Measurements from ENCODE around the gene DTX3L. TPM values are rescaled to one million over a fixed set of nuclear protein-coding genes. Genes with fewer than 3 reads are reported as not detected.
"Not testable (repeated sequence)": the region's sequence is repeated elsewhere in the genome, so short reads cannot be mapped to it uniquely, and the experiment has no call there.

DTX3L gene
- polyA plus RNA-seq, 3 donors from 2014 or later: 15.1 to 38.3 (median 16.3) TPM

GRCh38 chr3:122546151-122546550 is 18.0 kb upstream of the DTX3L start:
- Mint-ChIP-seq H3K4me1 (peaks cover 5 to 12% of the 10 kb centered on the region in 2 donors), H3K9me3 (no peaks in the 10 kb centered on the region), H3K4me3 (no peak overlapping the region), H3K36me3 (peaks cover 31 to 55% (median 38%) of the 10 kb centered on the region in 3 donors), H3K27ac (peak overlapping the region in 1 of 6 donors; percentile 37), H3K27me3 (ENCODE audit: low read depth in 3 of 3) (no peaks in the 10 kb centered on the region)
- DNase-seq: no peak

DNA sequence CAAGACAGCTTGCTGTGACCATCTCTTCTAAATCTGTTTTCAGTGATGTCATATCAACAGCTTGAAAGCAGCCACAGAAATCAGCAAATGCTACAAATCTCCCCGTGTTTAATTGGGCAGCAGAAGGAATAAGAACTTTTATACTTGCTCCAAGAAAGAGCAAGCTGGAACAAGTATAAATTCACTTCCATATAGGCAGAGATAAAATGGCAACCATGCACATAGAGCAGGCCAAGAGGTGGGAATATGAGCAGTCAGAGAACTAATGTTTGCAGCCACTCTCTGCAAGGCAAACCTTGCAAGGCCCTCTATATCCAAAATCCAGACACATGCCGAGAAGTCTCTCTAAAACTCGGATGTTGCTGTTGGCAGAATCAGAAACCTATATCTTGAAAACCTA is 16.1 kb upstream of the DTX3L start:
- Mint-ChIP-seq H3K27me3 (ENCODE audit: low read depth in 3 of 3) (no peaks in the 10 kb centered on the region), H3K9me3 (no peaks in the 10 kb centered on the region), H3K36me3 (peaks cover 36 to 58% (median 43%) of the 10 kb centered on the region in 3 donors), H3K4me3 (no peak overlapping the region), H3K4me1 (peaks cover 5 to 17% of the 10 kb centered on the region in 2 donors), H3K27ac (peak overlapping the region in 2 of 6 donors; percentile 46 to 49)
- no peak for DNase-seq

- no peak for DNase-seq
- no peaks in the 10 kb centered on the region for H3K9me3 Mint-ChIP-seq
- peak overlapping the region in 5 of 6 donors; percentile 46 to 76 (median 49) for H3K27ac Mint-ChIP-seq
- H3K4me1 Mint-ChIP-seq: peaks cover 7 to 22% of the 10 kb centered on the region in 2 donors
- no peaks in the 10 kb centered on the region for H3K27me3 Mint-ChIP-seq (ENCODE audit: low read depth in 3 of 3)
- no peak overlapping the region for H3K4me3 Mint-ChIP-seq
- H3K36me3 Mint-ChIP-seq: peaks cover 39 to 60% (median 46%) of the 10 kb centered on the region in 3 donors
These were observed 15.5 kb upstream of the DTX3L start for GRCh38 chr3:122548619-122549018.

DNA sequence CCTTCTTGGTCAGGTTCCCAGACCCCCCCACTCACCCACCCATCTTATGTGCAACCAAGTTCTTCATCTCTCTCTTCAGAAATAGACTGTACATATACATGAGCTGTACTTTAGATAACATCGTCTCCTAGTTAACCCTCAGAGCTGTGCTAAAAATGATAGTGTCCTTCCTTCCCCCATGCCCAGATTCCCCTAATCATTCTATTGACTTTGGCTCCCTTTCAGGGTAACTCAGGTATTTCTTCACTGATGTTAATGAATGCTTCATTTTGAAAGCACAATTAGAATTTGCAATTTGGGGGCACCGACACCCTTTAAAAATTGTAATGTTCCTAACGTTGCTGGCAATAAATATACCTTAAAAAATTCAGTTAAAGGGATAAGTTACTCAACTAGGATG is 11.0 kb upstream of the DTX3L start:
- H3K4me1 Mint-ChIP-seq: peaks cover 13 to 33% of the 10 kb centered on the region in 2 donors
- H3K4me3 Mint-ChIP-seq: no peak overlapping the region
- H3K27me3 Mint-ChIP-seq (ENCODE audit: low read depth in 3 of 3): no peaks in the 10 kb centered on the region
- H3K27ac Mint-ChIP-seq: no peak overlapping the region
- no peak for DNase-seq
- H3K36me3 Mint-ChIP-seq: peaks cover 47 to 66% (median 56%) of the 10 kb centered on the region in 3 donors
- no peaks in the 10 kb centered on the region for H3K9me3 Mint-ChIP-seq

DNA sequence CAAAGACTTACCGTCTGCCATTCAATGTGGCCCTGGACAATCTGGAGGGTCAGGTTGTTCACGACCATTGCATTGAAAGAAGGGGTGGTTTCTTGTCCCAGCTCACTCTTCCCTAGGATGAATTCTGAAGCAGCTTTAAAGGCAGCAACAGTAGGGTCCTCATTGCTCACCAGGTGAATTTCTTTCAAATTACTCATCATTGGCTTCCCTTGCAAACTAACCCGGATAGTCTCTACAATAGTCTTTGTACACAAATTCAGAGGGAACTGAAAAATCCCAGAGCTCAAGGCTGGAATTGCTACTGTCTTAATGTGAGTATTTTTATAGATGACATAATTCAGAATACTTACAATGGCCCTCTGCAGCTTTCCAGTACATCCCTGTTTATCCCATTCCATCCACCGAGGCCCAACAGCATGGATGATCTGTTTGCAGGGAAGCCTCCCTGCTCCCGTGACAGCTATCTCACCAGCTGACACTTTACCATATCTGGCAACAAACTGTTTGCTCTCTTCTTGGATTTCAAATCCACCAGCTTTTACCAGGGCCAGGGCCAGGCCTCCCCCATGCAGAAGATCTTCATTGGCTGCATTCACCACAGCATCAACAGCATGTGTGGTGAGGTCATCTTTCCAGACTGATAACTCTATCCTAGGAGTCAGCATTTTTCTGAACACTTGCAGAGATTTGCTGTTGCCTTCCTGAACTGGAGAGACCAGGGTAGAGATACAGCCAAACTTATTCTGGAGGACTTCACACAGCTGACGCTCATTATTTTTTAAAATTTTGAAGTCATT is 8.7 kb upstream of the DTX3L start:
- Mint-ChIP-seq H3K4me1 (peaks cover 13 to 42% of the 10 kb centered on the region in 2 donors), H3K4me3 (no peak overlapping the region), H3K36me3 (peaks cover 37 to 59% (median 45%) of the 10 kb centered on the region in 3 donors), H3K27ac (peak overlapping the region in 1 of 6 donors; percentile 64), H3K27me3 (ENCODE audit: low read depth in 3 of 3) (peaks cover 0 to 1% (median 0%) of the 10 kb centered on the region in 3 donors), H3K9me3 (no peaks in the 10 kb centered on the region)
- DNase-seq: no peak

DNA sequence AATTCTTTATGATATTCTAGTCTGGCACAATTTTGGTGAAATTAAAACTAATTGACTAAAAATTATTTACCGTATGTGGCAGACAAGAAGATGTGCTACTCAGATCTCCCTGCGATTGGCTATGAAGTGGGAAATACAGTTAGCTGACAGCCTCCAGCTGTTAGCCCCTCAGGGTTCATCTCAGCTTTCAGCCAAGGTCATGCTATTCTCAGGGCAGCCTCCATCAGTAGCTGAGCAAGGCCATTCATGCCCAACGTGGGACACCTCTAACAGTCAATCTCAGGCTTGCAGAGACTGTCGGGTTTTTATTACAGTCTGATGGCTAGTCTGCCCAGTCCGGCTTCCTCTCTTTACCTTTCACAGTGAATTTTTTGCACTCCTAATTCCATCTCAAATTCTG is 6.8 kb upstream of the DTX3L start:
- H3K9me3 Mint-ChIP-seq: no peaks in the 10 kb centered on the region
- H3K36me3 Mint-ChIP-seq: peaks cover 28 to 51% (median 40%) of the 10 kb centered on the region in 3 donors
- peaks cover 26 to 59% of the 10 kb centered on the region in 2 donors for H3K4me1 Mint-ChIP-seq
- peaks cover 0 to 3% (median 1%) of the 10 kb centered on the region in 3 donors for H3K27me3 Mint-ChIP-seq (ENCODE audit: low read depth in 3 of 3)
- DNase-seq: no peak
- no peak overlapping the region for H3K4me3 Mint-ChIP-seq
- no peak overlapping the region for H3K27ac Mint-ChIP-seq

DNA sequence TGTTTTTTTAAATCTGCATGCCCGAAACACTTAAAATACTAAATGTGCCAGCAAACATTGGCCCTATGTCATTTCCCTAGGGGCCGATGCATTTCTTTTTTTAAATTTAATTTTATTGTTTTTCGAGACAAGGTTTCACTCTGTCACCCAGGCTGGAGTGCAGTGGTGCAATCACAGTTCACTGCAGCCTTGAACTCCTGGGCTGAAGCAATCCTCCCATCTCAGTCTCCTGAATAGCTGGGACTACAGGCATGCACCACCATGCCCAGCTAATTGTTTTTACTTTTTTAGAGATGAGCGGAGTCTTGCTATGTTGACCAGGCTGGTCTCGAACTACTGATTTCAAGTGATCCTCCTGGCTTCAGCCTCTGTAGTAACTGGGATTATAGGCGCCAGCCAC is 5.5 kb upstream of the DTX3L start:
- no peak overlapping the region for H3K27ac Mint-ChIP-seq
- no peaks in the 10 kb centered on the region for H3K9me3 Mint-ChIP-seq
- peaks cover 0 to 3% (median 1%) of the 10 kb centered on the region in 3 donors for H3K27me3 Mint-ChIP-seq (ENCODE audit: low read depth in 3 of 3)
- H3K36me3 Mint-ChIP-seq: peaks cover 22 to 42% (median 32%) of the 10 kb centered on the region in 3 donors
- no peak overlapping the region for H3K4me3 Mint-ChIP-seq
- peaks cover 36 to 61% of the 10 kb centered on the region in 2 donors for H3K4me1 Mint-ChIP-seq
- no peak for DNase-seq

DNA sequence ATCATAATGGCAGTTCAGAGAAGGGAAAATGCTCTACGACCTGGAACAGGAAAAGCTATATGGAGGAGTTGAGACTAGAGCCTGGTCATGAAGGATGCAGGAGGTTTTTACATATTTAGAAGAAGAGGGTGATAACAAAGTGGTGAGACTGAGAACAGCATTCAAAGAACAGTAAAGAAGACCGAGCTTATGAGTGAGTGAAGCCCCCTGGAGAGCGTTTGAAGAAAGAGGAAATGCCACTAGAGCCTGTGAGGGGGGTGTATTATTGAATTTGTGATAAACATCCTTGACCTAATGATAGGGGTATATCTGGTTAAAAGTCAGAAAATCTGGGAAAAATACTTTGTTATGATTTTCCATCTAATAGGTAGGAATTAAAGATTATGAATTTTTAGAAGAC is 4.2 kb upstream of the DTX3L start:
- Mint-ChIP-seq H3K27ac (peak overlapping the region in 3 of 6 donors; percentile 9 to 72 (median 41)), H3K9me3 (no peaks in the 10 kb centered on the region), H3K4me1 (peaks cover 39 to 62% of the 10 kb centered on the region in 2 donors), H3K4me3 (no peak overlapping the region), H3K36me3 (peaks cover 21 to 35% (median 27%) of the 10 kb centered on the region in 3 donors), H3K27me3 (ENCODE audit: low read depth in 3 of 3) (peaks cover 1 to 4% (median 2%) of the 10 kb centered on the region in 3 donors)
- no peak for DNase-seq

GRCh38 chr3:122560680-122561079 is 3.5 kb upstream of the DTX3L start:
- H3K9me3 Mint-ChIP-seq: no peaks in the 10 kb centered on the region
- H3K36me3 Mint-ChIP-seq: peaks cover 13 to 27% (median 21%) of the 10 kb centered on the region in 3 donors
- peak; percentile 53 to 59 (median 57) for DNase-seq
- H3K27ac Mint-ChIP-seq: peak overlapping the region in 5 of 6 donors; percentile 1 to 70 (median 41)
- peaks cover 1 to 4% (median 3%) of the 10 kb centered on the region in 3 donors for H3K27me3 Mint-ChIP-seq (ENCODE audit: low read depth in 3 of 3)
- H3K4me1 Mint-ChIP-seq: peaks cover 43 to 62% of the 10 kb centered on the region in 2 donors
- peak overlapping the region in 1 of 5 donors; percentile 40 for H3K4me3 Mint-ChIP-seq

DNA sequence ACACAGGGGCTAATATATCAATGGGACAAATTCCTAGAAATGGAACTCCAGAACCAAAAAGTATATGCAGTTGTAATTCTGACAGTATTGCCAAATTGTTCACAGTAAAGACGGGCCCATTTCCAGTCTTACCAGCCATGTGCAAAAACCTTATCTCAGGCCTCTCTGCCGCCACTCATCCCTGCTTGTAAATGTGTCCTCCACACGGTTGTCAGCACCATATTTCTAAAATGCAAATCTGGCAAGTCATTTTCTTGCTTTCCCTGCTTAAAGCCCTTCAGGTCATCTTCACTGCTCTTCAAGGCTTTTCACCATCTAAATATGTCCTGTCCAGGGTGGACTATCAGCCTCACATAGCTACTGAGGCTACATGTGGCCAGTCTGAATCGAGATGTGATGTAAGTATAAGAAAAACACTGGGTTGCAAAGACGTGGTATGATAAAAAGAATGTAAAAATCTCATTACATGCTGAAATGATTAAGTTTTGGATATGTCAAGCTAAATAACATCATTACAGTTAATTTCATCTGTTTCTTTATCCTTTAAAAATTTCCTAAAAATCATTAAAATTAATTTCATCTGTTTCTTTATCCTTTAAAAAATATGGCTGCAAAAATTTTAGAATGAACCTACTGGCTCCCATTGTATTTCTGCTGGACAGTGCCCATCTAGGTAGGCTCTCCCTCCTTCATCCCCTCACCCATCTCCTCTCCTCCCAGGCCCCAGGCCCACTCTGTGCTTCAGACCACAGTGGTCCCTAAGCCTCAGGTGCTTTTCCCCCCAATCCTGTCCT is 1.0 kb upstream of the DTX3L start:
- peak overlapping the region; percentile 88 to 98 (median 92) for H3K4me3 Mint-ChIP-seq

GRCh38 chr3:122563717-122564025 is 467 bp upstream of the DTX3L start:
- Mint-ChIP-seq H3K36me3 (peaks cover 12 to 27% (median 19%) of the 10 kb centered on the region in 3 donors), H3K27me3 (ENCODE audit: low read depth in 3 of 3) (peaks cover 1 to 6% (median 3%) of the 10 kb centered on the region in 3 donors), H3K4me1 (peaks cover 61 to 92% of the 10 kb centered on the region in 2 donors), H3K9me3 (no peaks in the 10 kb centered on the region), H3K27ac (peak overlapping the region; percentile 88 to 98 (median 96)), H3K4me3 (peak overlapping the region; percentile 88 to 98 (median 92))
- DNase-seq: peak in 1 of 3 donors; percentile 9

More for the DNA sequence above, 1.0 kb upstream of the DTX3L start:
- peak overlapping the region; percentile 88 to 98 (median 96) for H3K27ac Mint-ChIP-seq
- DNase-seq: no peak
- peaks cover 58 to 86% of the 10 kb centered on the region in 2 donors for H3K4me1 Mint-ChIP-seq
- no peaks in the 10 kb centered on the region for H3K9me3 Mint-ChIP-seq
- peaks cover 8 to 23% (median 16%) of the 10 kb centered on the region in 3 donors for H3K36me3 Mint-ChIP-seq
- H3K27me3 Mint-ChIP-seq (ENCODE audit: low read depth in 3 of 3): peaks cover 1 to 4% (median 3%) of the 10 kb centered on the region in 3 donors

- peak overlapping the region in 1 of 5 donors; percentile 35 for H3K4me3 Mint-ChIP-seq
- peaks cover 68 to 88% of the 10 kb centered on the region in 2 donors for H3K4me1 Mint-ChIP-seq
- H3K9me3 Mint-ChIP-seq; DNase-seq; H3K27me3 Mint-ChIP-seq (ENCODE audit: low read depth in 3 of 3): not testable (repeated sequence)
- H3K27ac Mint-ChIP-seq: peak overlapping the region in 5 of 6 donors; percentile 31 to 82 (median 58)
- H3K36me3 Mint-ChIP-seq: peaks cover 34 to 50% (median 35%) of the 10 kb centered on the region in 3 donors
These were observed 4.0 kb downstream of the DTX3L start for GRCh38 chr3:122568131-122568530.

DNA sequence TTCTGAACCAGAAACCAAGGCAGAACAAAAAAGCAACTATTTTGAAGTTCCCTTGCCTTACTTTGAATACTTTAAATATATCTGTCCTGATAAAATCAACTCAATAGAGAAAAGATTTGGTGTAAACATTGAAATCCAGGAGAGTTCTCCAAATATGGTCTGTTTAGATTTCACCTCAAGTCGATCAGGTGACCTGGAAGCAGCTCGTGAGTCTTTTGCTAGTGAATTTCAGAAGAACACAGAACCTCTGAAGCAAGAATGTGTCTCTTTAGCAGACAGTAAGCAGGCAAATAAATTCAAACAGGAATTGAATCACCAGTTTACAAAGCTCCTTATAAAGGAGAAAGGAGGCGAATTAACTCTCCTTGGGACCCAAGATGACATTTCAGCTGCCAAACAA is 4.6 kb downstream of the DTX3L start:
- H3K9me3 Mint-ChIP-seq: no peaks in the 10 kb centered on the region
- peaks cover 34 to 50% (median 35%) of the 10 kb centered on the region in 3 donors for H3K36me3 Mint-ChIP-seq
- peaks cover 0 to 4% (median 3%) of the 10 kb centered on the region in 3 donors for H3K27me3 Mint-ChIP-seq (ENCODE audit: low read depth in 3 of 3)
- H3K4me3 Mint-ChIP-seq: no peak overlapping the region
- H3K4me1 Mint-ChIP-seq: peaks cover 68 to 88% of the 10 kb centered on the region in 2 donors
- peak overlapping the region; percentile 31 to 85 (median 56) for H3K27ac Mint-ChIP-seq
- no peak for DNase-seq

All from immature natural killer cell (primary cell).